GM15510 (cell line): ENCODE data around the gene USP32.

ENCODE experiments used
- POLR2A ChIP-seq: IDR thresholded peaks from 3 replicates; pipeline ENCODE4 v1.6.1; 2011; ENCODE audit warnings: borderline replicate concordance; ENCODE audit not compliant: insufficient read length; ENCODE audit errors: extremely low read depth

Gene USP32

GRCh38 chr17:60403962-60404361 is 12.0 kb upstream of the USP32 start:
- TF ChIP-seq POLR2A, result no peak

- no peak for TF ChIP-seq POLR2A
These were observed 11.5 kb upstream of the USP32 start for GRCh38 chr17:60403523-60403810.

GRCh38 chr17:60401819-60402218 is 9.9 kb upstream of the USP32 start:
- TF ChIP-seq POLR2A, result no peak

- TF ChIP-seq POLR2A, result no peak
These were observed 6.5 kb upstream of the USP32 start for GRCh38 chr17:60398227-60398959.

GRCh38 chr17:60396412-60396811 is 4.5 kb upstream of the USP32 start:
- TF ChIP-seq POLR2A, result no peak

- TF ChIP-seq POLR2A, result no peak
These were observed 3.7 kb upstream of the USP32 start for GRCh38 chr17:60395508-60396065.

GRCh38 chr17:60393840-60394723 is 2.1 kb upstream of the USP32 start:
- TF ChIP-seq POLR2A, result no peak

GRCh38 chr17:60392845-60393702 is 1.1 kb upstream of the USP32 start:
- TF ChIP-seq POLR2A, result no peak

GRCh38 chr17:60391471-60392041 is 377 bp downstream of the USP32 start:
- TF ChIP-seq POLR2A, result no peak

- no peak for TF ChIP-seq POLR2A
These were observed 935 bp downstream of the USP32 start for GRCh38 chr17:60390925-60391470.

- TF ChIP-seq POLR2A, result no peak
These were observed 1.7 kb downstream of the USP32 start for GRCh38 chr17:60390186-60390585.

GRCh38 chr17:60388742-60389141 is 3.2 kb downstream of the USP32 start:
- TF ChIP-seq POLR2A, result no peak

- no peak for TF ChIP-seq POLR2A
These were observed 4.3 kb downstream of the USP32 start for GRCh38 chr17:60387666-60388065.

- TF ChIP-seq POLR2A, result no peak
These were observed 5.5 kb downstream of the USP32 start for GRCh38 chr17:60386147-60387058.

- TF ChIP-seq POLR2A, result no peak
These were observed 8.6 kb downstream of the USP32 start for GRCh38 chr17:60383379-60383778.
